Stimulated activated CD4-positive, alpha-beta T cell treated with anti-CD3 and anti-CD28 coated beads, Interleukin-1b, Interleukin-23, amount 100 ng/mL, for 4 hours (primary cell): ENCODE data around the gene TOPAZ1.
"Not testable (repeated sequence)": the region's sequence is repeated elsewhere in the genome, so short reads cannot be mapped to it uniquely, and the experiment has no call there.

Experiments
- DNase-seq, 2 donors: peaks; one replicate each; pipeline ENCODE4 v3.0.0-alpha.2; 2020; ENCODE audit warnings: low read depth in 2 of 2

The TOPAZ1 gene

GRCh38 chr3:44330444-44330843 lies 88.8 kb downstream of the TOPAZ1 start:
- DNase-seq, result no peak

DNA sequence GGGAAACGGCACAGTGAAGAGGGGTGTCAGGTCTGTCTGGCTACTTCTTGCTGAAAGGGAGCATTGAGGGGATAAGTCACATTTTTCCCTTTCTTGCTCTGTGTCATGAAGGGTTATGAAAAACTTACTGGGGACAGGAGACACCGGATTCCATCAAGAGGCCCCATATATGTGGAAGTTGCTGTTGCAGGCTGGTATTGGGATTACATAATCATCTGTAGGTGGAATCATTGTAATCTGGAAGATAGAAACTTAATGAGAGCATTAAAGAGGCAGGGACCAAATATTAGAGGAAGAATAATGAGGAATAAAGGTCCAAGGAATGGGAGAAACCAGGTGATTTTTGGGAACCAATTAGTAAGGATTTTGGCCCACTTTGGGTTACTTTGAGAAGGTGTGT lies 92.6 kb downstream of the TOPAZ1 start:
- no peak for DNase-seq

DNA sequence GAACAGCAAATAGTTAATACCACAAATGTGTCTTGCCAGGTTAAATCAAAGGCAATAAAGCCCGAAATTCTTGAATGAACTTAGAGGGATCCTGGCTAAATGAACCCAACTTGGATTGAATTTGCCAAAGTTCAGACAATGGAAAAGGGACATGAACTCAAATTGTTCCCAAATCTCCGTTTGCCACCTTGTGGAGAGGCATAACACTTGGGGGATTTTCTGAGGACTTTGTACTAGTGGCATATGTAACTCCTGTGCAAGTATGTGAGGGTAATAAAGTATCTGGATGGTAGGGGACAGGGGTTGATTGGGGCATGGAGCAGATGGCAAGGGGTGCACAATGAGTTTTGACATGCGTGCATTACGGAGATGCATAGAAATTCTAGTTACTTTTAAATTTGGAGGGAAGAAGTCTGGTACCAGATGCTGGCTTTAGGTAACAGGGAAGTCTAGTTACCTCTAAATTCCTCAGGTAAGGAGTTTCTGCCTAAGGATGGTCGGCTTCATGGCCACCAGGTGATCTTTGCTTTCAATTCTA lies 95.6 kb downstream of the TOPAZ1 start:
- DNase-seq, result no peak

DNA sequence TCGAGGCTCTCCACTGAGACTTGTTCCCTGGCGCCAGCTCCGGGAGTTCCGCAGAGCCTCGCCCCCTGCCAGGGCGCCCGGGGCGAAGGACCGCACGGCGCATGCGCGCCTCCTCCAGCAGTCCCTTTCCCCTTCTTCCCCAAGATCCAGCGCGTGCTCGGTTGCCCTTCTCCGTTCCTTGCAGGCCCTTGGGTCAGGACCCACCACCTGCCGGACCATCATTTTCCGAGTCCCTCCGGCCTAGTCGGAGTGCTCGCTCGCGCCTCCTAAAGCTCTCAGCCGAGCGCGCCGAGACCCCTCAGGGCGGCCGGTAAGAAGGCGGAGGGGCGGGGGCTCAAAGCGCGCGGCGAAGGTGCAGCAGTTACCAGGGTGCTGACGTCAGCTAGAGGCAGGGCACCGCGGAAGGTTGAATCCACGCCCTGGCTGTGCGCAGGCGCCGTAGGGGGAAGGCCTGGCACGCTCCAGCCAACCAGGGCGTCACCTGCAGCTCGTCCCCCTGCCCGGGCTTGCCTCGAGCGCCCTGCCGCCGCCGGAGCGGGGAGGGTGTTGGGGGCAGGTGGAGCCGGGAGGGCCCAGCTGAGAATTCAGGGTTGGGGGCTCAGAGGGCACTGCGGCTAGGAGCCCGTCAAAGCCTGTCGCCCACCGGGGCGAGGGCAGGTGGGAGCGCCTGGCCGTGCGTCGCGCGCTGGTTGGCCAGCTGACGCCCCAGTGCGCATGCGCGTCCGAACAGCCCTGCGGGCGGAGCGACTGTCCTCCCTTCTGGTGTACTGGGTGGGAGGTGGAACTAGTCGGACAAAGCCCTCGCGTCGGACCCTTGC lies 96.5 kb downstream of the TOPAZ1 start, which contains the start of gene TCAIM:
TCAIM (plus strand) TSS at position 757 of the 818 bp plus-strand sequence. CDS start 16,017 bp downstream, outside the sequence.
- DNase-seq, result peak; percentile 98

DNA sequence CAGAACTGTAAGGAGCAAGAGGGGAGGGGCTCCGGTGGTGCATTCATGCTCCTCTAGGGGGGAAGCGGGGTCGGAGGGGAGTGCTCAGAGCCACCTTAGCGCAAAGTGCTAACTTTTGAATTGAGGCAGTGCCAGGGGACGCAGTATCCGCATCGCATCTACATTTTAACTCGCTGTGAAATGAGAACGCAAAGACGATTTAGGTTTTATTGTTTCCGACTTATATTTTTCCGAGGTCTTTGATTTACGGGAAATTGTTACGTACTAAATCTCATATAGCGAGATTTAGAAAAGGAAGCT lies 97.1 kb downstream of the TOPAZ1 start:
- DNase-seq, result no peak

DNA sequence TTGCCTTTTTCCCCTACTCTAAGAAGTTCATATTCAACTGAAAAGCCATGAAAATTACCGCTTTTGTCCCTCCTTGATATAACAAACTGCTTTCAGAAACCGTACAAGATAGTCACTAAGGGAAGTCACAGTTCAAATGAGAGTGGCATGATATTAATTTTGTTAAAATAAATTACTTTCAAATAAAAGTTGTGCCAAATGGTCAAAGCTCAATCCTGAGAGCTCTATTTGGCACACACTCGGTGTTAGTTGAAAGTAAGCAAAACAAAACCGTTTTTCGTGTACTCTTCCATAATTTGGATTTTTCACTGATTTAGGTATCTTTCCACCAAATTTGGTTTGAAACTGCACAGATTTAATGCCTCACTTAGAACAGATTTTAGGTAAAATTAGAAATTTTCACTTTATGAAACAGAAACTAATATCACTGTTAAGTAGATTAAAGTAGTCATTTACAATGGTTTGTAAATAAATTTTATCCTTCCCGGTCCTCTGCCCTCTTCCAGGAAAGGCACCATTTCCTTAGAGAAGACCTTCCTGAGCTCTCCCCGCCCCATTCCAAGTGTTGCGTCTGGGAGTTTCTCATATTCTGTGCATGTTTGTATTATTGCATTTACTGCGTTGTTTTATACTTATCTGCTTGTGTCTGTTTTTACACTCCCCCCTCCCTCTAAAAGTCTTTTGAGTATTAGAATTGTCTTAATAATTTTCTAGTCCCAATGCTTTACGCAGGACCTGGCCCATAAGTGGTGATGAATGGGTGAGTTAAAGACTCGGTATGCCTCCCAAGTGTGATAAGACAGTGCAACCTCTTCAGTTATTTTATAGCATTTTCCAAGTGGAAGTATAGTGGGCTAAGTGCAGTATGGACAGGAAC lies 97.7 kb downstream of the TOPAZ1 start:
- no peak for DNase-seq

DNA sequence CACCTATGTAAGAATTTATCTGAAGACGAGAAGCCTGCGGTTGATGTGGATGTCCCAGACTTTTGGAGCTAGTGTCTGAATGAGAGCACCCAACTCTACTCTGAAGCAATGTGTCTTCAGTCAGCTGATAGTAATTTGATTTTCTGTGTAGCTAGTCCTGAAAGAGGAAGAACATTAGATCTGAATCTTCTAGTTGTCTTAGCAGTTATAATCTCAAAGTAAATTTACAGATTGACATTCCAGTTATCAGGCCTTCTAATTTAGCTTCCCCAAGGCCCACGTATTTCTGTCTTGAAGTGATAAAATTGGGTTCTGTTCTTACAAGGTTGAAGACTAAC lies 98.3 kb downstream of the TOPAZ1 start:
- DNase-seq, result no peak

- DNase-seq, result no peak
Observed at GRCh38 chr3:44342176-44342790, 100.6 kb downstream of the TOPAZ1 start.

GRCh38 chr3:44343421-44343820 lies 101.7 kb downstream of the TOPAZ1 start:
- no peak for DNase-seq

- DNase-seq, result not testable (repeated sequence)
Observed at GRCh38 chr3:44346590-44346989, 104.9 kb downstream of the TOPAZ1 start.

DNA sequence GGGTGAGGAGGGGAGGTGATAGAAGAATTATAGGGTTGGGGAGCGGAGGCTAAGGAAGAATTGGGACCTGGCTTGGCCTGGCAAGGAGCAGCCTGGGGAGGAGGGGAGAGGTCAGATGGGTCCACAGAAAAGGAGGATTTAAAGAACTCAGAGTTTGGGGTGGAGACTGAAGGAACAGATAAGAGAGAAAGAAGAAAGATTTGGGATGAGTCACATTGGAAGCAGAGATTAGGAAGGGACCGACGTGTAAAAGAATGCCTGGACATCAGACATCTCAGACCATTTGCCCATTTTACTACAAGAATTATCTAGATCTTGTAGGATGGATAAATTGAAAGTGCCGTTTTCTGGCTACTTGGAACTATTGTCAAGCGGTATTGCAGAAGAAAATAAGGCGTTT lies 107.3 kb downstream of the TOPAZ1 start:
- DNase-seq, result no peak

DNA sequence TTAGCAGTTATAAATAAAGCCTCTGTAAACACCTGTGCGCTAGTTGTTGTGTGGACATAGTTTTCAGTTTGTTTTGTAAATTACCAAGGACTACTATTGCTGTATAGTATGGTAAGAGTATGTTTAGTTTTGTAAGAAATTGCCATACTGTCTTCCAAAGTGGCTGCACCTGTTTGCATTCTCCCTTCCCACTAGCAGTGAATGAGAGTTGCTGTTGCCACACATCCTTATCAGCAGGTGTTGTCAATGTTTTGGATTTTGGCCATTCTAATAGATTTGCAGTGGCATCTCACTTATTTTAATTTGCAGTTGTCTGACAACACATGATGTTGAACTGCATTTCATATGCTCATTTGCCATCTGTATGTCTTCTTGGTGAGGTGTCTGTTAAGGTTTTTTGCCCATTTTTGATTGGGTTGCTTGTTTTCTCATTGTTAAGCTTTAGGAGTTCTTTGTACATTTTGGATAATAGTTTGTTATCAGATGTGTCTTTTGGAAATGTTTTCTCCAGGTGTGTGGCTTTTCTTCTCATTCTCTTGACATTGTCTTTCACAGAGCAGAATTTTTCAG lies 111.8 kb downstream of the TOPAZ1 start:
- no peak for DNase-seq

DNA sequence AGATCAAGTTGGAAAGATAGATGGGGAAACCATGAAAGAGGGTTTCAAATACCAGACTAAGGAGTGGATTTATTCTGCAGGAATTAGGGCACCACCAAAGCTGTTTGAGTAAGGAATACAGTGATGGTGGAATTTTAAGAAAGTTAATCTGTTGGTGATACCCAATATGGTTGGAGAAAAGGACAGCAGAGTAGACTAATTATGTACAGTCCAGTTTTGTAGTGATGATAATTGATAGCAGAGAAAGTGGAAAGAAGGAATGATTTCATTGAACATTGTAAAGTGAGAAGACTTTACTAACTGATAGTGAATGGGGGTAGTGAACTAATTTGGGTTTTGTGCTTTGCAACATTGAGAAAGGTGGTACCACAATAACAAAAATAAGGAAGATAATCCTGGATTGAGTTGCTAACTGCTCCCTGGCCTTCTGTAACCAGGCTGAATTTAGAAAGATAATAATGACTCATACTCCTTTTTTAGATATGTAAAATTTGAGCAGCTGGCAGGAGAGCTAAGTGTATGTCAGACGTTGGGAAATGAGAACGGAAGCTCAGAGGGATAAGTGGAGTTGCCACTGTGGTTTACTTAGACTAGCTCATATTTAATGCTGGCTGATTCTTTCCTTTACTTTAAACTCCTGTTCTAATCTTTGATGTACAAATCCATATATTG lies 113.8 kb downstream of the TOPAZ1 start:
- no peak for DNase-seq

- no peak for DNase-seq
Observed at GRCh38 chr3:44359146-44359751, 117.6 kb downstream of the TOPAZ1 start.

- DNase-seq, result no peak
Observed at GRCh38 chr3:44363591-44363990, 121.9 kb downstream of the TOPAZ1 start.

- DNase-seq, result no peak
Observed at GRCh38 chr3:44365952-44366351, 124.3 kb downstream of the TOPAZ1 start.

- no peak for DNase-seq
Observed at GRCh38 chr3:44375450-44375849, 133.8 kb downstream of the TOPAZ1 start.
